Hepatocyte (in vitro differentiated cells): ENCODE measurements around the gene ZBTB7A. TPM values are rescaled to one million over a fixed set of nuclear protein-coding genes. Genes with fewer than 3 reads are reported as not detected.

ENCODE experiments used
- DNase-seq: peaks from one replicate; pipeline ENCODE4 v3.0.0-alpha.2; 2016; ENCODE audit warnings: low spot score
- H2AFZ ChIP-seq: fragments of 200-600 bp; sonication (generic); 2 replicates; pipeline ENCODE4 v1.6.0; 2016; ENCODE audit warnings: antibody characterized with exemption, mild to moderate bottlenecking
- H3K27ac ChIP-seq: fragments of 200-600 bp; sonication (generic); 2 replicates; pipeline ENCODE4 v1.5.1; 2016; ENCODE audit warnings: mild to moderate bottlenecking
- H3K27me3 ChIP-seq: fragments of 200-600 bp; sonication (generic); 2 replicates; pipeline ENCODE4 v1.6.1; 2016
- H3K36me3 ChIP-seq: fragments of 200-600 bp; sonication (generic); replicated peaks from 2 replicates; pipeline ENCODE4 v1.5.1; 2016; ENCODE audit warnings: low read depth; ENCODE audit not compliant: insufficient read depth
- H3K4me1 ChIP-seq: fragments of 200-600 bp; sonication (generic); 2 replicates; pipeline ENCODE4 v1.5.1; 2016; ENCODE audit warnings: mild to moderate bottlenecking, moderate library complexity; ENCODE audit not compliant: insufficient read depth
- H3K4me2 ChIP-seq: fragments of 200-600 bp; sonication (generic); 2 replicates; pipeline ENCODE4 v1.6.0; 2016
- H3K4me3 ChIP-seq: fragments of 200-600 bp; sonication (generic); 2 replicates; pipeline ENCODE4 v1.5.1; 2016; ENCODE audit warnings: mild to moderate bottlenecking
- H3K79me2 ChIP-seq: fragments of 200-600 bp; sonication (generic); 2 replicates; pipeline ENCODE4 v1.6.0; 2017; ENCODE audit warnings: mild to moderate bottlenecking
- H3K9me2 ChIP-seq: fragments of 200-600 bp; sonication (generic); replicated peaks from 2 replicates; pipeline ENCODE4 v1.6.0; 2017; ENCODE audit warnings: mild to moderate bottlenecking; ENCODE audit not compliant: insufficient read depth
- H3K9me3 ChIP-seq: fragments of 200-600 bp; sonication (generic); 2 replicates; pipeline ENCODE4 v1.5.1; 2016; ENCODE audit warnings: low read depth, mild to moderate bottlenecking
- H4K20me1 ChIP-seq: fragments of 200-600 bp; sonication (generic); 2 replicates; pipeline ENCODE4 v1.6.0; 2016; ENCODE audit warnings: mild to moderate bottlenecking; ENCODE audit not compliant: insufficient read depth, poor library complexity, severe bottlenecking
- CTCF ChIP-seq: fragments of 200-600 bp; sonication (generic); IDR thresholded peaks from 2 replicates; pipeline ENCODE4 v1.5.1; 2016; ENCODE audit warnings: antibody characterized with exemption, mild to moderate bottlenecking; ENCODE audit not compliant: poor library complexity
- EZH2 ChIP-seq: fragments of 200-600 bp; sonication (generic); IDR thresholded peaks from 2 replicates; pipeline ENCODE4 v1.6.1; 2016; ENCODE audit warnings: antibody characterized with exemption, mild to moderate bottlenecking, borderline replicate concordance
- EZH2phosphoT487 ChIP-seq: fragments of 200-600 bp; sonication (generic); IDR thresholded peaks from one replicate; pipeline ENCODE4 v1.6.1; 2018; ENCODE audit warnings: antibody characterized with exemption, mild to moderate bottlenecking, low read depth, moderate library complexity; ENCODE audit not compliant: unreplicated experiment, severe bottlenecking
- WGBS: methylation state at CpG from one replicate; pipeline ENCODE4 v1.1.6; 2016; ENCODE audit warnings: low lambda C conversion rate; ENCODE audit errors: missing lambda C conversion rate; 5-methylcytosine and 5-hydroxymethylcytosine counted together
- polyA plus RNA-seq: library from polyadenylated mRNA; unstranded; fragments of >200 nt; fragmentation: Nextera tagmentation; extraction: Ambion mirVana; gene quantifications from 2 replicates; pipeline ENCODE4 v1.2.1, GENCODE V29; 2016
- total RNA-seq: library from RNA; depleted of rRNA; stranded (reverse); fragments of >200 nt; gene quantifications from 2 replicates; pipeline ENCODE4 v1.2.3, GENCODE V29; 2014

The ZBTB7A gene
- total RNA-seq (19.2 and 23.3 TPM in 2 replicates), polyA plus RNA-seq (46.1 and 46.2 TPM in 2 replicates)

DNA sequence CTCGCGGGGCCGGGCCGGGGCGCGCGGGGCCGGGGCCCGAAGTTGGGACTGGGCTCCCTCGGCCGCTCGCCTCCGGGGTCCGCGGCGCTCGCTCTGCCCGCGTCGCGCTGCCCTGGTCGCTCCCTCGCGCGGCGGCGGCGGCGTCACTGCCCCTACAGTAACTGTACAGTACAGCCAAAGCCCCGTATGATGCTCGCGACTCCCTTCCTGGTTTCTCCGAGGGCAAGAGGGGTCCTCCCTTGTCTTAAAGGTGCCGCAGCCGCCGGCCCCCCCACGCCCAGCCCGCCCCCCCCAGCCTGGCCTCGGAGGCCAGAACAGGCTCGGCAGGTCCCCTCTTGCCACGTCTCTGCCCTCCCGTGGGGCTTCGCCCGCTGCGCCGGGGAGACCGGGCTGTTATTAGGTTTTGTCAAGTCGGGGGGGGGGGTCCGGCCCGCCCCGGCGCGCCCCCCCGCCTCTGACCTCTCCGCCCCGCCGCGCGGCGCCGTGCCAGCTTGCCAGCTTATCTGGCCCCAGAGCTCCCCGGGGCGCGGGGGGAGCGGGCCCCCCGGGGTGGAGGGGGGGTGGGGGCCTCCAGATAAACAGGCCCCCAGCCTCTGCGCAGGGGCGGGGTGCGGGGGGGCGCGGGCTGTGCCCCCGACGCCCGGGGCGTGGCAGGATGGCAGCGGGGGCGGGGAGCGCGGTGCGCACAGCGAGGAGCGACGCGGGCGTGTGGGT is at the start of gene ZBTB7A:
ZBTB7A (minus strand) TSS at position 218 of the 714 bp plus-strand sequence. CDS start 11,667 bp downstream, outside the sequence.
- Histone ChIP-seq H3K36me3 (no peaks in the 10 kb centered on the region), H2AFZ (peak within 1 kb of the TSS; percentile 96), H3K4me1 (peaks cover 22% of the 10 kb centered on the region), H3K27me3 (no peaks in the 10 kb centered on the region), H3K79me2 (peaks cover 36% of the 10 kb centered on the region), H3K9me2 (no peaks in the 10 kb centered on the region), H3K4me2 (peak within 1 kb of the TSS; percentile 97), H3K9me3 (no peaks in the 10 kb centered on the region), H3K27ac (peak within 1 kb of the TSS; percentile 98), H4K20me1 (peaks cover 32% of the 10 kb centered on the region), H3K4me3 (peak within 1 kb of the TSS; percentile 100)
- TF ChIP-seq CTCF (no peak), EZH2 (no peak), EZH2phosphoT487 (no peak)
- WGBS = 2% methylated on average over 19 of the region's 85 CpGs
- peak; percentile 90 for DNase-seq

- no peaks in the 10 kb centered on the region for H3K4me1 ChIP-seq
- H3K4me3 ChIP-seq = no peak overlapping the region
- no peak overlapping the region for H2AFZ ChIP-seq
- TF ChIP-seq CTCF (no peak), EZH2phosphoT487 (no peak), EZH2 (no peak)
- no peaks in the 10 kb centered on the region for H3K27me3 ChIP-seq
- no peaks in the 10 kb centered on the region for H3K9me2 ChIP-seq
- no peak overlapping the region for H3K4me2 ChIP-seq
- no peak for DNase-seq
- no peaks in the 10 kb centered on the region for H3K36me3 ChIP-seq
- no peak overlapping the region for H3K27ac ChIP-seq
- H3K79me2 ChIP-seq = peaks cover 34% of the 10 kb centered on the region
- H4K20me1 ChIP-seq = peaks cover 25% of the 10 kb centered on the region
- no peaks in the 10 kb centered on the region for H3K9me3 ChIP-seq
- WGBS = 92% methylated on average over 13 of the region's 13 CpGs
Measured at GRCh38 chr19:4115818-4116385, 49.2 kb upstream of the ZBTB7A start.

GRCh38 chr19:4115050-4115817 is 48.5 kb upstream of the ZBTB7A start:
- H3K4me2 ChIP-seq = no peak overlapping the region
- DNase-seq = no peak
- H3K27ac ChIP-seq = no peak overlapping the region
- H3K4me1 ChIP-seq = no peaks in the 10 kb centered on the region
- H3K27me3 ChIP-seq = no peaks in the 10 kb centered on the region
- no peak overlapping the region for H2AFZ ChIP-seq
- no peaks in the 10 kb centered on the region for H3K36me3 ChIP-seq
- no peak for TF ChIP-seq CTCF
- TF ChIP-seq EZH2 = no peak
- TF ChIP-seq EZH2phosphoT487 = no peak
- 90% methylated on average over 27 of the region's 27 CpGs for WGBS
- H3K9me3 ChIP-seq = no peaks in the 10 kb centered on the region
- H3K4me3 ChIP-seq = no peak overlapping the region
- peaks cover 20% of the 10 kb centered on the region for H4K20me1 ChIP-seq
- H3K79me2 ChIP-seq = peaks cover 27% of the 10 kb centered on the region
- no peaks in the 10 kb centered on the region for H3K9me2 ChIP-seq
